Activated naive CD4-positive, alpha-beta T cell treated with anti-CD3 and anti-CD28 coated beads, Interleukin-2, amount 50 U/mL, for 72 hours (primary cell): Measurements from ENCODE around the gene KCNQ1. TPM values are rescaled to one million over a fixed set of nuclear protein-coding genes. Genes with fewer than 3 reads are reported as not detected.

Source experiments
- ATAC-seq, 2 donors: fragments of 150-1000 bp; cut with Tn5 transposase; 2 replicates each; pipeline ENCODE4 v1.10.0; 2021; ENCODE audit warnings: mild to moderate bottlenecking in 2 of 2, moderate library complexity in 2 of 2
- DNase-seq, 2 donors: peaks; one replicate each; pipeline ENCODE4 v3.0.0; 2021 to 2022; ENCODE audit warnings: low spot score in 2 of 2
- H3K27ac Mint-ChIP-seq, 2 donors: one replicate each; pipeline ENCODE4 v1.8.0; 2022; ENCODE audit warnings: mild to moderate bottlenecking in 2 of 2, mixed read lengths in 2 of 2
- H3K36me3 Mint-ChIP-seq, 2 donors: one replicate each; pipeline ENCODE4 v1.8.0; 2022; ENCODE audit warnings: mixed read lengths in 2 of 2
- H3K9me3 Mint-ChIP-seq, 2 donors: one replicate each; pipeline ENCODE4 v1.8.0; 2022; ENCODE audit warnings: mixed read lengths in 2 of 2
- total RNA-seq, 2 donors: library from RNA; stranded (reverse); gene quantifications; one replicate each; pipeline ENCODE4 v1.2.3, GENCODE V29; 2022

KCNQ1 gene
- total RNA-seq, 2 donors from 2014 or later: 12.2 to 19.3 TPM

- Mint-ChIP-seq H3K9me3 (peaks cover 0 to under 1% of the 10 kb centered on the region in 2 donors), H3K27ac (no peak overlapping the region), H3K36me3 (peaks cover 0 to 6% of the 10 kb centered on the region in 2 donors)
- DNase-seq (no peak), ATAC-seq (no peak)
These were observed 437.7 kb downstream of the KCNQ1 start for GRCh38 chr11:2882396-2883110.

GRCh38 chr11:2883640-2883978 lies 438.8 kb downstream of the KCNQ1 start:
- no peak for DNase-seq
- ATAC-seq: no peak
- Mint-ChIP-seq H3K27ac (no peak overlapping the region), H3K36me3 (peaks cover 0 to 6% of the 10 kb centered on the region in 2 donors), H3K9me3 (no peaks in the 10 kb centered on the region)

GRCh38 chr11:2883979-2884815 lies 439.4 kb downstream of the KCNQ1 start:
- Mint-ChIP-seq H3K36me3 (peaks cover 0 to 6% of the 10 kb centered on the region in 2 donors), H3K27ac (no peak overlapping the region), H3K9me3 (no peaks in the 10 kb centered on the region)
- no peak for DNase-seq
- ATAC-seq: no peak

GRCh38 chr11:2885017-2885677 lies 440.3 kb downstream of the KCNQ1 start:
- H3K9me3 Mint-ChIP-seq: no peaks in the 10 kb centered on the region
- peaks cover 0 to 6% of the 10 kb centered on the region in 2 donors for H3K36me3 Mint-ChIP-seq
- peak in 1 of 2 donors; percentile 37 for ATAC-seq
- no peak overlapping the region for H3K27ac Mint-ChIP-seq
- peak in 1 of 2 donors; percentile 35 for DNase-seq

GRCh38 chr11:2885678-2886081 lies 440.9 kb downstream of the KCNQ1 start, which contains the start of gene CDKN1C:
Gene CDKN1C (minus strand): TSS chr11:2885775. CDS start chr11:2885456, 319 bp downstream.
- H3K9me3 Mint-ChIP-seq: no peaks in the 10 kb centered on the region

DNA sequence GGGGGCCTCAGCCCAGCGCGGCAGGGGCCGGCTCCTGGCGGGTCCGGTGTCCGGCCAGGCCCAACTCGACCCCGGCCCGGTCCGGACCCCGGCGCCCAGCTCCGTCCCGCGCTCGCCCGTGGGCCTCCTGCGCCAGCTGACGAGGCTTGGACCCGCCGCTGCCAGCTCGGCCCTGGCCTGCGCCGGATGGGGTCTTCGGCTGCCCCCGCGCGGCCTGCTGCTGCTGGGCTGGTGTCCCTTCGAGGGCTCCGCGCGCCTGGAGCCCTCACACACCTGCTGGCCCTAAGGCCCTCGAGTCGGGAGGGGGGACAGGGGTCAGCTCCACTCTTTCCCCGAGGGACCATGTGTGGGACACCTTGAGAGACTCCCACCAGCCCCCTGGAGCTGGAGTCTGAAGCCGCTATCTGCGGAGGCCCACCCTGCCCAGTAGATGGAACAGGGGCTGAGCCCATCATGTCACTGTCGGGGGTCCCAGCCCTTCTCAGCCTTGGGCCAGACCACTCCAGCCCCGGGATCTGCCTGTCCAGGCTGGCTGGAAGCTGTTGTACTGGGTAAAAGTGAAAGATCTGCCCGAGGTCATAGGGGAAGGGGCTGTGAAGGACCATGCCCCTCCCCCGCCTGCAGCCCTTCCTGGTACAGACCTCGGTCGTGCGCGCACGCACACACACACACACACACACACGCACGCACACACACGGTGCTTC lies 441.5 kb downstream of the KCNQ1 start:
- ATAC-seq: no peak
- H3K9me3 Mint-ChIP-seq: no peaks in the 10 kb centered on the region
- H3K36me3 Mint-ChIP-seq: peaks cover 0 to 6% of the 10 kb centered on the region in 2 donors
- H3K27ac Mint-ChIP-seq: no peak overlapping the region
- no peak for DNase-seq

More at GRCh38 chr11:2885678-2886081, 440.9 kb downstream of the KCNQ1 start, which contains the start of gene CDKN1C:
- no peak within 1 kb of the TSS for H3K27ac Mint-ChIP-seq
- H3K36me3 Mint-ChIP-seq: peaks cover 0 to 6% of the 10 kb centered on the region in 2 donors
- ATAC-seq (peak; percentile 85 to 90), DNase-seq (peak; percentile 81 to 84)

GRCh38 chr11:2886936-2887335 lies 442.1 kb downstream of the KCNQ1 start:
- Mint-ChIP-seq H3K9me3 (no peaks in the 10 kb centered on the region), H3K36me3 (peaks cover 0 to 6% of the 10 kb centered on the region in 2 donors), H3K27ac (no peak overlapping the region)
- ATAC-seq: no peak
- no peak for DNase-seq

DNA sequence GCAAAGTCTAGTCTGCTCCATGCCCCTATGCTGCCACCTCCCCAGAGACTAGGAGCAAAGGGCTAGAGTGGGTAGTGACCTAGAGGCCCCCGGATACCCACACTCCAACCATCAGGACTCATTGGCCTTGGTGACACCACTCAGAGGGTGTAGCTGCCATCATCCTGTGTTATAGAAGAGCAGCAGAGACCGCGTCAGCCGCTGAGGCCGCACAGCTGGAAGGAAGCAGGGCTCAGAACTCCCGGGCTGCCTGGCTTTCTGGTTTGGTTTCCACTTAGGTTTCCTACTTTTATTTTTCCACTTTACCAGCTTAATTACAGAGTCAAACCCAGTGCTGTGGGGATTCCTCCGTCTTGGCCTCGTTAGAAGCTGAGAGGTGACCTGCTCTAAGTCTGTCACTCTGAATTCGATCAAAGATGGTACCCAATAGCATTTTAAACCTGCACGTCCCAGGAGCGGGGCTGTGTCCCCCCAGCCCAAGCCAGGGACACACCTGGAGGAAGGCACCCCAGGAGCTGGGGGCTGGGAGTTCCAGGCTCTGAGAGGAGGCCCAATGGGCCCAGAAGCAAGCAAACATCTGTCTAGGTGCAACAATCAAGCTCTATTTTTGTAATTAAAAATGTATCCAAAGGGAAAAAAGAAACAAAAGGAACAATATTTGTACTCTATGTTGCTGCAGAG lies 442.8 kb downstream of the KCNQ1 start:
- no peaks in the 10 kb centered on the region for H3K9me3 Mint-ChIP-seq
- H3K36me3 Mint-ChIP-seq: peaks cover 0 to 6% of the 10 kb centered on the region in 2 donors
- no peak for ATAC-seq
- no peak overlapping the region for H3K27ac Mint-ChIP-seq
- DNase-seq: no peak

GRCh38 chr11:2888266-2888968 lies 443.6 kb downstream of the KCNQ1 start:
- Mint-ChIP-seq H3K36me3 (no peaks in the 10 kb centered on the region), H3K27ac (no peak overlapping the region), H3K9me3 (no peaks in the 10 kb centered on the region)
- ATAC-seq (peak; percentile 39 to 43), DNase-seq (peak; percentile 78 to 93)

DNA sequence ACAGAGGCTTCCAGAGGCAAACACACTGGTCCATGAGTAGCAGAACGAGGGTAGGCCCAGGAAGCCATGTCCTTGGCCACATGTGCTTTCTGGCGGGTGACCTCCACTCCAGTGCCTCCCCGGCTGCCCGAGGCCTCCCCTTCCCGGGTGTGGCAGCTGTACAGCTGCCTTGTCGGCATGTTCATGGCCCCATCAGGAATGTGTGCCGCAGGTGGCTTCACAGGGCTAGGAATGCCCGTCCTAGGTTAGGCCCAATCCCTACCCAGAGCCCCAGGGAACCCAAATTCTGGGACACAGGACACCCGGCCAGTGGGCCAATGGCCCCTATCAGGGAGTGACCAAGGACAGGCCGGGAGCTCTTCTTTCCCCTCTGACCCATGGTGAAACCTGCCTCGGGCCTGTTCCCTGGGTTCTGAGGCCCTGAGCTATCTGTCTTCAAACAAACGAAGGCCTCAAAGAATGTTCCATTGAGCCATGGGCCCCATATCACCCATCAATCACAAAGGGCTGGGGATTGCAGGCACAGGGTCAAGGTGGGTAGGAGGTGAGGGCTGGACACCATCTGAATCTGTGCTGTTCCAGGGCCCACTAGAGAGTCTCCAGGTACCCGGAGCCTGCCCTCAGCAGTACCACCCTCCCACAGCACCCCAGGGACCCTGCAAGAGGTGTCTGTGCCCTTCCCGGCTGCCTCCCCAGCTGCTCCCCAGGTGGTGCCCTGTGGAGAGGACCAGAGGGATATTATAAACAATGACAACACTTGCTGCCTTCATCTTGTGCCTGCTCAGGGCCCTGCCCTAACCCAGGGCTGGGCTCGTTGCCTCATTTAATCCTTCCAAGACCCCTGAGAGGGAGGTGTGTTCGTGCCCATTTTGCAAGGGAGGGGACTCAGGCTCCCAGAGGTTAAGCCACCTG lies 444.8 kb downstream of the KCNQ1 start:
- ATAC-seq (no peak), DNase-seq (no peak)
- no peaks in the 10 kb centered on the region for H3K9me3 Mint-ChIP-seq
- H3K27ac Mint-ChIP-seq: no peak overlapping the region
- no peaks in the 10 kb centered on the region for H3K36me3 Mint-ChIP-seq

- DNase-seq: no peak
- Mint-ChIP-seq H3K36me3 (no peaks in the 10 kb centered on the region), H3K27ac (peak overlapping the region in 1 of 2 donors; percentile 60), H3K9me3 (no peaks in the 10 kb centered on the region)
- ATAC-seq: no peak
These were observed 445.9 kb downstream of the KCNQ1 start for GRCh38 chr11:2890466-2891294.

DNA sequence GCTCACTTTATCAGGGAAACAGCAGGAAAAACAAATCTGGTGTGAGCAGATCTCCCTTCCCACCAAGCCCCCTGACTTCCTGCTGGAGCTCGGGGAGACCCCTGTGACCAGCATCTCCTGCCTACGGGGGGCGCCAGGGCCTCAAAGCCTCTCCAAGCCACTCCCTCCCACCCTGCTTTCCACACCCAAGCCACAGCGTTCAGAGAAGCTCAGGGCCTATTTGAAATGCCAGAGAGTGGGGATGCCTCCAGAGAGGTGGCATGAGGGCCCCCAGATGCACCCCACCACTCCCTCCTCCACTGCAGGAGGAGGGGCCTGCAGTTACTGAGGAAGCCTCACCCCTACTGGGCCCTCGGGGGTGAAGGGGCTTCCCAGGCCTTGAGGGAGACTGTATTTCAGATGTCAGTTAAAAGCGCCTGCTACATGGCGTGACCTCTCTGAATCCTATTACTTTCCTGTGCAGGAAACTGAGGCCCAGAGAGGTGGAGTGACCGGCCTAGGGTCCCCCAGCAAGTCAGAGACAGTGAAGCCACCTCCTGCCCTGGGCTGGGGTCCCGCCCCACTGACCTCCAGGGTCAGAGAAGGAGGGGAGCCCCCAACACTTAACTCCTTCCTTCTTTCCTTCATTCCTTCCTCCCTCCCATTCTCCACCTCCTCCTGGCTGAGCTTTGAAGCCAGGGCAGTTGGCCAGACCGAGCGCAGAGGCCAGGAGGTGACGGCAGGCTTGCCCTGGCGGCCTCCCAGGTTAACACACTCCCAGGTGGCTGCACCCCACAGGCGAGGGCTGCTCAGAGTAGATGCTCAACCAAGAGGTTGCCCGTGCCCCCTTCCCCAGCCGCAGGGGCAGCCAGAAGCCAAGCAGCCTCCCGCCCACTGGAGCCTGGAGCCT lies 446.8 kb downstream of the KCNQ1 start:
- Mint-ChIP-seq H3K36me3 (no peaks in the 10 kb centered on the region), H3K9me3 (no peaks in the 10 kb centered on the region), H3K27ac (peak overlapping the region in 1 of 2 donors; percentile 60)
- no peak for ATAC-seq
- DNase-seq: no peak
